Measurements from ENCODE around the gene GALNT2.

The GALNT2 gene

DNA sequence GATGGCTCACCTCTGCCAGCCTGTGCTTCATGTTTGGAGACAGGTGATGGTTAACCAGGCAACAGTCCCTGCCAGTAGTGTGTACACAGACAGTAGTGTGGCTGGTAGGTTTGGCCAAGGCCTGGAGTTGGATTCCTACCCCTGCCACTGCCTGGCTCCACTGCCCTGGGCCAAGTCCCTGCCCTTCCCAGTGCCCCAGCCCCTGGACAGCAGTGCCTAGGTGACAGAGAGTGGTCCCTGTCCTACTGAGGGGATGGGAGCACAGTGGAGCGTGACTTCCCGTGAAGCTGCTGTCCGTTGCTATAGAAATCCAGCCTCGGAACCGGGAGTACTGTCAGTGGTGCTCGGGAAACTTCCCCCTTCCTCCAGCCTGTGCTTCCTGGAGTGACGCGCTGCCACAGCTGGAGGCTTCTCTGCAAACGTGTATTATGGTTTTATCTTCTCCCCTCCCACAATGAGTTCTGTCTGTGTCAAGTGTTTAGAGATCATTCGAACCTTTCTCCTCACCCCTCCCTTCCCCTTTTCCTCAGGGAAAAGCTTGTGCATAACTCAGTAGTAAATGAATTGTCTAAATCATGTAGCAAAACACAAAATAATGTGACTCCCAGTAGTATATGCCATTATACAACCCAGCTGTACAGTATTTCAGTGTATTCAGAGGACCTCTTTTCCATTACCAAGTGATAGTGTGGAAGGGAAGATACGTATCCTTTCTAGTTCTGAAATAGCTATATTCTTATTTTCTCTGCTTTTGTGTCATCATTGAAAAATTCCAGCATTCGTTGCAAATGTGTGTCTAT, 73.4 kb downstream of the GALNT2 start:
- DNase-seq (ENCODE audit: low read depth), result no peak
- TF ChIP-seq, protein P1, sequence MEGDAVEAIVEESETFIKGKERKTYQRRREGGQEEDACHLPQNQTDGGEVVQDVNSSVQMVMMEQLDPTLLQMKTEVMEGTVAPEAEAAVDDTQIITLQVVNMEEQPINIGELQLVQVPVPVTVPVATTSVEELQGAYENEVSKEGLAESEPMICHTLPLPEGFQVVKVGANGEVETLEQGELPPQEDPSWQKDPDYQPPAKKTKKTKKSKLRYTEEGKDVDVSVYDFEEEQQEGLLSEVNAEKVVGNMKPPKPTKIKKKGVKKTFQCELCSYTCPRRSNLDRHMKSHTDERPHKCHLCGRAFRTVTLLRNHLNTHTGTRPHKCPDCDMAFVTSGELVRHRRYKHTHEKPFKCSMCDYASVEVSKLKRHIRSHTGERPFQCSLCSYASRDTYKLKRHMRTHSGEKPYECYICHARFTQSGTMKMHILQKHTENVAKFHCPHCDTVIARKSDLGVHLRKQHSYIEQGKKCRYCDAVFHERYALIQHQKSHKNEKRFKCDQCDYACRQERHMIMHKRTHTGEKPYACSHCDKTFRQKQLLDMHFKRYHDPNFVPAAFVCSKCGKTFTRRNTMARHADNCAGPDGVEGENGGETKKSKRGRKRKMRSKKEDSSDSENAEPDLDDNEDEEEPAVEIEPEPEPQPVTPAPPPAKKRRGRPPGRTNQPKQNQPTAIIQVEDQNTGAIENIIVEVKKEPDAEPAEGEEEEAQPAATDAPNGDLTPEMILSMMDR (IDR thresholded peaks at IDR 0.05; ENCODE audit: control insufficient read depth, insufficient read depth, low read depth, low read length, missing control alignments), result no peak
- no peak overlapping the region for H3K4me3 ChIP-seq (ENCODE audit: control insufficient read depth, low read depth, low read length)

DNA sequence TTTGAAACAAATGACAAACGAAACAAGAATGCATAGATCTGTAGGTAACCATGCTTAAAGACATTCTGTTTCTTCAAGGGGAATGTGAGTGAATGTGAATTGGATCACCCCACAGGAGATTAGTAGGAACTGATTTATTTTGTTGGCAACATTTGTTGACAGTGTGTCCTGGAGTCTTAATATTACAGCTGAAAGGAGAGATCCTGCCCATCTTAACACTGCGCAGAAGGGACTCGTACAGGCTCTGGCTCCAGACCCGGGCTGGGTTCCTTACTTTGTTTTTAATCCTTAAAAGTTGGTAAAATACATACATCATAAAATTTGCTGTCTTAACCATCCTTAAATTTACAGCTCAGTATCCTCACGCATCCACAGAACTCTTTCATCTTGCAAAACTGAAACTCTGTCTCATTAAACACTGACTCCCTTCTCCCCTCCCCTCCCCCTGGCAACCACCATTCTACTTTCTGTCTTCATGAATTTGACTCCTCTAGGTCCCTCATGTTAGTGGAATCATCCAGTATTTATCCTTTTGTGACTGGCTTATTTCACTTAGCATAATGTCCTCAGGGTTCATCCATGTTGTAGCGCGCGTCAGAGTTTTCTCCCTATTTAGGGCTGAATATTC, 74.1 kb downstream of the GALNT2 start:
- TF ChIP-seq, protein P1 (IDR thresholded peaks at IDR 0.05; ENCODE audit: control insufficient read depth, insufficient read depth, low read depth, low read length, missing control alignments), result no peak
- H3K4me3 ChIP-seq (ENCODE audit: control insufficient read depth, low read depth, low read length), result no peak overlapping the region
- no peak for DNase-seq (ENCODE audit: low read depth)

DNA sequence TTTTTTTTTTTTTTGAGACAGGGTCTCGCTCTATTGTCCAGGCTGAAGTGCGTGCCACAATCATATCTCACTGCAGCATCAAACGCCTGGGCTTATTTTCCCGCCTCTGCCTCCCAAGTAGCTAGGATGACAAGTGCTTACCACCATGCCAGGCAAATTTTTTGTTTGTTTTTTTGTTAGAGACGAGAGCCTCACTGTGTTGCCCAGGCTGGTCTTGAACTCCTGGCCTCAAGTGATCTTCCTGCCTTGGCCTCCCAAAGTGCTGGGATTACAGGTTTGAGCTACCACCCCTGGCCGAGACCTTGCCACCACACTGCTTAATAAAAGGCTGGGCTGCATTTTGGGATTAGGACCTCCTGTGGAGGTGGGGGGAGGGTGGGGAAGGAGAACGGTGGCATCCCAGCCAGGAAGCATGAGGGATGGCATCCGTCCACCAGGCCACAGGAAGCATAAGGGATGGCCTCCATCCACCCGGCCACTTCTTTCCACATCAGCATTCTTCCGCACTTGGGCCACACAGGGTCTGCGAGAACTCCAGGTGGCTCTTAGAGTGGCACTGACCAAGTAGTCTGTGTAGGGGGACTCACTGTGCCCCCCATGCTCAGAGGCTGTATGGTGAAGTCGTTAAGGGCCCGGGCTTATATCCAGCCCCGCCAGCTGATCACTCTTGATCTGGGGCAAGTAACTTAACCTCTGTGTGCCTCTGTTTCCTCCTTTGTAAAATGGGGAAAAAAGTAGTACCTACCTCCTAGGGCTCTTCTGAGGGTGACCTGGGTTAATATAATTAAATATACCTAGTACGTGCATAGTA, 75.0 kb downstream of the GALNT2 start:
- H3K4me3 ChIP-seq (ENCODE audit: control insufficient read depth, low read depth, low read length), result no peak overlapping the region
- no peak for DNase-seq (ENCODE audit: low read depth)
- TF ChIP-seq, protein P1 (IDR thresholded peaks at IDR 0.05; ENCODE audit: control insufficient read depth, insufficient read depth, low read depth, low read length, missing control alignments), result no peak

DNA sequence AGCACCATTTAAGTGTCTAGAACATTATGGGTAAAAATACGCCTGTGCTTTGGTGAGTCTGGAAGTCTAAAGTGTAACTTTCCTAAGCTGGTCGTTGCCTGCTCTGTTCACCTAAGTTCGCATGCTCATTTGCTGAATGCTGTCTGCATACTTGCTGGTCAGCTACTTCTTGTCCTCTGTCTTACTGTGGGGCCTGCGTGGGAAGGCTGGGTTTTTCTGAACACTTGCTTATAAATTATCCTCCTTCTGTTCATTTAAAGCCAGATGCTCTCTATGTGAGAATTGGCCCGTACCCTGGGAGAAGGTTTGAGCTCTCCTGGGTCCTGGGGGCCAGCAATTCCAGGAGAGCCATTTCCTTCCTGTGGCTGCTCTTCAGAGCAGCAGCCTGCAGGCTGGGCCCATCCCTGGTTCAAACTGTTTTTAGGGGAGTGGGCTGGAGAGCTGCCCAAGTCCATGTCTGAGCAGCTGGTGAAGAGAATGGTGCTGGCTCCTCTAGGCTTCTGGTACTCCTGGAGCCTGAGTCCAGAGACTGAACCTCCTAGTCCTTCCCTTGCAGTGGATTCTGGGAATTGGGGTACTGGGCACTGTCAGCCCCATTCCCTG, 75.7 kb downstream of the GALNT2 start:
- TF ChIP-seq, protein P1 (IDR thresholded peaks at IDR 0.05; ENCODE audit: control insufficient read depth, insufficient read depth, low read depth, low read length, missing control alignments), result no peak
- DNase-seq (ENCODE audit: low read depth), result no peak
- no peak overlapping the region for H3K4me3 ChIP-seq (ENCODE audit: control insufficient read depth, low read depth, low read length)

DNA sequence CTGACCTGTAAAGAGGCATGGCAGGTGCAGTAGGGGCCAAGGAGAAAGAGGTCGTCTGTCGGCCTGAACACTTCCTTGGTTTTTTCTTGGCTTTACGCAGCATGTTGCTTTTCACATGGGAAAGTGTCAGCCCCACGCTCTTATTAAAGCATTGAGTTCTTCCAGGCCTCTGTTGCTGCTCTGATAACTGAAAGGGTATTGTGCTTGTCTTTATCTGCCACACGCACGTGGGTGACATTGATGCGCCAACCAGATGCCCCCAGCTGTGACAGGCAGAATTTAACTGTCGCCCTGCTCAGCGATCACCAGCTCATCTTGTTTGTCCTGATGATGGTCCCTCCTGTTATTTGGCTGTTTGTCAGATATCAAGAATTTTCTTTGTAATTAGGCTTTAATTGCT, 76.5 kb downstream of the GALNT2 start:
- no peak for DNase-seq (ENCODE audit: low read depth)
- TF ChIP-seq, protein P1 (IDR thresholded peaks at IDR 0.05; ENCODE audit: control insufficient read depth, insufficient read depth, low read depth, low read length, missing control alignments), result no peak
- no peak overlapping the region for H3K4me3 ChIP-seq (ENCODE audit: control insufficient read depth, low read depth, low read length)

DNA sequence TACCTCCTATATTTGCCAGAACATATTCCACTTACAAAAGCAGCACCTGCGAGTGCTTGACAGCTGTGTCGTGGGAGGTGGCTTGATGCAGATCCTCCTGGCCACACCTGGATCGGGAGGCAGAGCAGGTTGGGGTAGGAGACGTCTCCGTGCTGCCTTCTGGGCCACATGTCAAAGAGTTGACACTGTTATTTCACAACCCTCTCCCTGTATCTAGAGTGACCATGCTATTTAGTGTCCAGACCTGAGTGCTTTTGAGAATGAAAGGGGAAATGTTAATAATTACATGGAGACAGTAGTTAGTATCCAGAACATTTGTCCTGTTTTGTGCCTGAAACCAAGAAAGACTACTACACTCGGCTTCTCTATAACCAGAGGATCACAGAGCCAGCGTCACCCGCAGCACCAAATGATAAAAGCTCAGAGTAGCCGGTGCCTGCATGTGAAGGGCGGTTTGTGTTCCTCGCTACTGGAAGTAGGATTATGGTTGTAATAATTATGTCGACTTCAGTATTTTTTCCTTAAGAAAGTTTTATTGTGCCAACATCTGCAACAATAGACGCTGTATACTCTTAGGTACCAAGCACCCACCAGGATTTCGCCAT, 77.1 kb downstream of the GALNT2 start:
- H3K4me3 ChIP-seq (ENCODE audit: control insufficient read depth, low read depth, low read length), result no peak overlapping the region
- TF ChIP-seq, protein P1 (IDR thresholded peaks at IDR 0.05; ENCODE audit: control insufficient read depth, insufficient read depth, low read depth, low read length, missing control alignments), result no peak
- no peak for DNase-seq (ENCODE audit: low read depth)
